TTC549 (cell line): Measurements from ENCODE around the gene SQSTM1.

ENCODE experiments used
- FAIRE-seq: peaks from 2 replicates; lab custom pipeline; 2012; peaks lifted over from hg19 to GRCh38; lab: Jason Lieb, UNC

Gene SQSTM1

DNA sequence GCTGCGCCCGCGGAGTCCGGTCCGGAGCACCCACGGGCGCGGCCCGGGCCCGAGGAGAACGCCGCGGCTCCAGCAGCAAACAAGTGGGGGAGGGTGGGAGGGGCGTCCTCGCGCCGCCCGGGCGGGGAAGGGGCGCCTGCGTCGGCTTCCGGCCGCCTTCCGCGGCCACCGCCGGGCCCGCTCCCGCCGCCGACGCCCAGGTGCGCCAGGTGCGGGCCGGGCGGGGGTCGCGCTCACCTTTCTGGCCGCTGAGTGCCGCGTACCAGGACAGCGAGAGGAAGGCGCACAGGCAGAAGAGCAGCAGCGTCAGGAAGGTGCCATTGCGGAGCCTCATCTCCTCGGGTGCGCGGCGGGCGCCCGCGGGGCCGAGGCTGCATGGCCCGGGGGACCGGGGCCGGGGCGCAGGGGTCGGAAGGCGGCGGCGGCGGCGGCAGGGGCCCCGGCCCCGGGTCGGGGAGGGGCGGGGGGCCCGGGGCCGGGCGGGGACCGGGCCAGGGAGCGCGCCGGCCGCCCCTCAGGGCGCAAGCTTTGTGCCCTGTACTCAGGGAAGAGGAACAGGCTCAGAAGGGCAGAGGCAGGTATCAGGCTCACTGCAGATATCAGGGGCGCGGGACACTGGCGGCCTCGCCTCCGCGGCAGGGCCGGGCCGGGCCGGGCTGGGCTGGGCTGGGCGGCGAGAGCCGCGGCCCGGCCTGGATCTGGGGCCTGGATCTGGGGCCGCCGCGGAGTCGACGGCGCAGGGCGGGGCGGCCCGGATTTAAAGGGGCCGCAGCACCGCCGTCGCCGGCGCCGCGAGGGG lies 14.3 kb upstream of the SQSTM1 start, which contains the start of gene MGAT4B:
TSS of gene MGAT4B (minus strand) at position 617 of the 799 bp plus-strand sequence. CDS start at position 334, 283 bp downstream.
- FAIRE-seq: no peak

DNA sequence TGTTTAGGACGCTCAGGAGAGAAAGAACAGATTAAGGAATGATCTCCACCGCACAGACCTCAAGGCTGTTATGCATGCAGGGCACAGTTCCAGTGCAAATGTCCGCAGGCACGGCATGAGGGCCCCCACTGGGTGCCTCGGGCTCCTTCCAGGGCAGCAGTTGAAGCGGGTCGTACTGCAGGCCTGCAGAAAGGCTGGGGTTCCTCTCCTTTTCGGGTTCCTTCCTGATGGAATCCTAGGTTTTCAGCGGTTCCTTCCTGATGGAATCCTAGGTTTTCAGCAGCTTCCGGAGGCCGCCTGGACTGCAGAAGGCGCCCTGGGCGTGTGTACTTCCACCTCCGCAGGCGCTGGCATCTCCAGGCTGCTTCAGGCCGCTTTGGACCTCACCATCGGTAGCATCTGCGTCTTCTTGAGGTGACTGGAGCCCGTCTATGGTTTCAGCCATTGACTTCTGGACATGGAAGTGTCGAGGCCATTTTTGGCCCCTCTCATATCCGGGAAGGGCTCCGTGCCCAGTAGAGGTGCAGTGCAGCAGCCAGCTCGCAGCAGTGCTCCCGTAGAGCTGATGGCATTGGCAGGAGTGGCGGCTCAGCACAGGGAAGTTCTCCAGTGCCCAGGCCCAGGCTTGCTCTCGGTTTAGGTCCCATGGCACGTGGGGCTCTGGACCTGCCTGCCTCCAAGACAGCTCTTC lies 8.4 kb upstream of the SQSTM1 start:
- FAIRE-seq: no peak

DNA sequence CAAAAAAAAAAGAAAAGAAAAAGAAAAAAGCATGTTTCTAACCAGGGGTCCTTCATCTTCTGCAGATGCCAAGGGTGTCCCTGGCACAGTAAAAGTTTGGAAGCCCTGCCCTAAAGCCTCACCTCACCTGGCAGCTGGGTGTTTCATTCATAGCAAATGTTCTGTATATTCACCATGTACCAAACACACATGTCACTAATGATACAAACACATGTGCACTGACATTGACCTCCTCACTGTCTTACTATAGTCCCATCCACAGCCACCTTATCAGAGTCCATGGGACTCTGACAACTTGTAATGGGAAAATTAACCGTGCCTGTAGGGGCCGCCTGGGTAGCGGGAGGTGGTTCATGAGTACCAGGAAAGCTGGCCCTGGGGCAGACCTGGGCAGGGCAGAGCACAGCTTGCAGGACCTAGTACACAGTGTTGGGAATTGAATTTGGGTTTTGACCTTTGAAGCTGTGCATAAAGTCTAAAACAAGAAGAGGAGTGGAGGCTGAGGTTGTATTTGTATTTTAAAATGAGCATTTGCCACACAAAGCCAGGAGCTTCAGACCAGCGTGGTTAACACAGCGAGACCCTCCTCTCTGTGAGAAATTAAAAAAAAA lies 7.6 kb upstream of the SQSTM1 start:
- no peak for FAIRE-seq

DNA sequence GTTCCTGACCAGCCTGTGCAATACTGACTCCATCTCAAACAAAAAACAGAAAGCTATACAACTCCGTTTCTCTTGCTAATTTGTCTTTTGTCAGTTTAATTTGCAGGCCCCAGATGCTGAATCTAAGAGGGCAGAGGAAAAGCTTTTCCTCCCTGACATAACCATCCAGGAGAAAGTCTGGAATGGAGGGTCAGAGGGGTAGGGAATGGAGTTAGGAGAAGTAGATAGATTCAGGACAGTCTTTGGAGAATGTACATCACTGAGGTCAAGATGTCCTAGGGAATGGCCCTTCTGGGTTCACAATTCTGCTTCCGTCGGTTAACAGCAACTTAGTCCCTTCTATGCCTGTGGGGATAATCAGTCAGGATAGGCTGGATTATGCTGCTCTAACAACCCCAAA lies 6.6 kb upstream of the SQSTM1 start:
- no peak for FAIRE-seq

DNA sequence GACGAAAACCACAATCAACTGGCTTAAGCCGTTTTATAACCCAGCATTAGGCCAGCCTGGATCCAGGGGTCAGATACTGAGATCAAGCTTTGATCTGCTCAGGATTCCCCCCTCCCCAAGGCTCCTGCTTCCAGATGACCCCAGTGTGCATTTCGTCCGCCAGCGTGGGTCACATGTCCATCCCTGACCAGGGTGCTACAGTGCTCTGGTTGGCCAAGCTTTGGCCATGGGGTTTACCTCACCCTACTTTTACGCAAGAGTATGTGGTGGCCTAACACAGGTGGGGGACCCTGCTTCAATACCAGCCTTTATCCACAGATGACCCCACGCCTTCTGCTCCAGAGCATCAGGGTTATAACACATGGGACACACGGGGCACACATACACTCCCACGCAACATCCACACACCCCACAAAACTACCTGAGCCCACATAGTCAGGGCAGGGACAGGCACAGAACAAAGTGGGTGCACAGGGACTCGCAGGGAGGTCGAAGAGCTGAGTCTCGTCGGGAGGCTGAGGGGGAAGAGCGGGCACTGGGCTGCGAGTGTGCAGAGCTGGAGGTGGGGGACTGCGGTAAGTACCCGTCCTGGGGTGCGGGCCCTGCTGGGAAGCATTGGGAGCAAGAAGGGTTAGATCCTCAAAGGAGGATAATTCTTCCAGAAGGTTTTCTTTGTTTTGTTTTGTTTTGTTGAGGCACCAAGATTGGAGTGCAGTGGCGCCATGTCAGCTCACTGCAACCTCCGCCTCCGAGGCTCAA lies 5.0 kb upstream of the SQSTM1 start:
- FAIRE-seq: no peak

DNA sequence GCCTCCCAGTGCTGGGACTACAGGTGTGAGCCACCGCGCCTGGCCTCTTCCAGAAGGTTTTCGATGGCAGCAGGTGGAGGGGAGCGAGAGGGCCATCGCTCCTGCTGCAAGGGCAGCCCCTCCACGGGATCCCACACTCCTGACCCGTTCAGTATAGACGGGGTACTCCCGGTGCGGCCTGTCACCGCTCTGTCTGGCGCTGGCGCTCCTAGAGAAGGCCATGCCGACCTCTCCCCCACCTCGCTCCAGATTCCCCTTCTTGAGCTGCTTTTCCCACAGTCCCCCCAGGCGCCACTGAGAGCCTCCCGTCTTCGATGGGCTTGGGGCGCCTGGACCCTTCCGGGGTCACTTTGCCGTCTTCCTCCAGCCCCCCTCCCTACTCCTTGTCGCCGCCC lies 4.3 kb upstream of the SQSTM1 start:
- FAIRE-seq: no peak

DNA sequence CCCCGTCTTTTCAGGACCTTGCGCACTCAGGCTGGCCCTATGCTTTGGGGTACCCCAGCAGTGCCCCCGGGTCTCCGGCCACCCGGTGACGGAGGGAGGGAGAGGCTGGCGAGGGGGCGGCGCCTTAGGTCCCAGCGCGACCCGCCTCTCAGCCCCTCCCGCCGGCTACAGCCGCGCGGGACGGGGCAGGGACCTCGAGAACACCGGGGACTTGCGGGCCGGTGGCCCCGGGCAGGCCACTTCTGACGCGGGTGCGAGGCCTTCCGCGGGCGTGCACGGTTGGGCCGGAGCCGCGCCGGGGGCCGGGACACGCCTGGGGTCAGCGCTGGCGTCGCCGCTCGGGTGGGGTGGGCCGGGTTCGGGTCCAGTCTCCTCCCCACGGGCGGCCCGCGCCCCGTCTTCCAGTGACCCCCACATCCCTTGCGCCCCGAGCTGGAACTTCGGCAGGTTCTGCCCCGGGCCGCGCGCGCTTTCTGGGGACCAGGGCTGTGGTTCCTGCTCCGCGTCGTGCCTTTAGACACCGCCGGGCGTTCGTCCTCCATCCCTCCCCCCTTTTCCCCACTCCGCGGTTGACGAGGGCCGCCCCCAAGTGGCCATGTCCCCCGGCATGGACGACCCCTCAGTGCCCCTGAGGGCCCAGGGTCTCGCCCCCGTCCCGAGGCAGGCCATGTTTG lies 3.8 kb upstream of the SQSTM1 start:
- no peak for FAIRE-seq

DNA sequence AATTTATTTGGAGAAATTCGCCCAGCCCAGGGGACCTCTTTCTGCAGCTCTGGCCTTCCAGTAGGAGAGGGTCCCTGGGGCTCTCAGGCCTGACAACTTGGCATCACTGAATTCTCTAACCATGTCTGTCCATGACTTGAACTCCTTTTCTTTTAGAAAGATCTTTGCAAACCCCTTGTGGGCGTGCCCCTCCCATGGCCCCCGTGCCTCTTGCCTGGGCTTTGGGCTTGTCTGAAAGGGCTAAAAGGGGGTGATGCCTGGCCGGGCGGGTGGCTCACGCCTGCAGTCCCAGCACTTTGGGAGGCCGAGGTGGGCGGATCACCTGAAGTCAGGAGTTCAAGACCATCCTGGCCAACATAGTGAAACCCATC lies 3.2 kb upstream of the SQSTM1 start:
- FAIRE-seq: no peak

DNA sequence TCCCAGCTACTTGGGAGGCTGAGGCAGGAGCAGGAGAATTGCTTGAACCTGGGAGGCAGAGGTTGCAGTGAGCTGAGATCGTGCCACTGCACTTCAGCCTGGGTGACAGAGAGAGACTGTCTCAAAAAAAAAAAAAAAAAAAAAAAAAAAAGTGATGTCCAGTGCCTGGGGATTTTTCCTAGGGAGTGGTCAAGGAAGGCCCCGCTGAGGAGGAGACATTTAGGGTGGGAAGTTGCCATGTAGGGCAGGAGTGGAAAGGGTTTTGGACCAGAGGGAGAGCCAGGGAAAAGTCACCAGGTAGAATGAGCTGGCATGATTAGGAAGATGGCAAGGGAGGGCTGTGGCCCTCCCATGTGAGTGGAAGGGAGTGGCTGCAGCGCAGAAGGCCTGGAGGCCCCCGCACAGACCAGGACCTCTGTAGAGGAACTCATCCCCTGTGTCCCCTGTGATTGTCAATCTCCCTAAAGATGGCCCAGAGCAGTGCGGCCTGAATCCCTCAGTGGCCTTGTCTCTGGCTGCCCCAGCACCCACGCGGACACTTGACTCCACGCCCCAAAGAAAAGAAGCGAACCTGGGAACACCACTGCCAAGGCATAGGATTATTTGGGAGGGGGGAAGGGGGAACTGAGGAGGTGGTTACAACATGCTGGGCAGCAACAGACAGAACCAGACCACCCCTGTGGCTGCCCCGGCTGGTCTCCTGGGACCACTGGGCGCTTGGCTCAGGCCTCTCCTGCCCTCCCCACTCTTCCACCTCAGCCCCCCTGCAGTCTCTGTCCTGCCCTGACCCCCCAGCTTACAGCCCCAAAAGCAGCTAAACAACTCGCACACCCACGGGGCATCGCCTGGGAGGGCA lies 2.6 kb upstream of the SQSTM1 start:
- FAIRE-seq: no peak

DNA sequence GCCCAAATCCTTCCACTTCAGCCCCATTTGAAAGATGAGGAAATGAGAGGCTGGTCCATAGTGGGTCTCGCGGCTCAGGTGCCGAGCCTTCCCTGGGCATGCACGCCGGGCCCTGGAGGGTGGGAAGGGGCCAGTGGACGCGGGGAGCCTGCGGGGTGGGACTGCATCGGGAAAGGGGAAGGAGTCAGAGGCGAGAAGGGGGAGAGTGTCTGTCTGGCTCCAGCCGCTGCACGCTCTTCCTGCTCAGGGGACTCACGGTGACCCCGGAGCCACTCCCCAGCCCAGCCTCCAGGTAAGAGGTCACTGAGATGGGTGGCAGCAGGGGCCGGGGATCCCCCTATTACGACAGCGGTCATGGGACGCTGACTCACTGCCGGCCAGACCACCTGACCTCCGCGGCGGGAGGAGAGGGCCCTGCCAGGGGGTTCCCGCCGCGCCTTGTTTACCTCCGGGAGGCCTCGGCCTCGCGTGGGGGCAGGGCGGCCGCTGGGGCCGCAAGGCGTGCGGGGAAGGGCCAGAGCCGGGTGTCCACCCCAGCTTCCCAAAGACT lies 1.9 kb upstream of the SQSTM1 start:
- FAIRE-seq: no peak

DNA sequence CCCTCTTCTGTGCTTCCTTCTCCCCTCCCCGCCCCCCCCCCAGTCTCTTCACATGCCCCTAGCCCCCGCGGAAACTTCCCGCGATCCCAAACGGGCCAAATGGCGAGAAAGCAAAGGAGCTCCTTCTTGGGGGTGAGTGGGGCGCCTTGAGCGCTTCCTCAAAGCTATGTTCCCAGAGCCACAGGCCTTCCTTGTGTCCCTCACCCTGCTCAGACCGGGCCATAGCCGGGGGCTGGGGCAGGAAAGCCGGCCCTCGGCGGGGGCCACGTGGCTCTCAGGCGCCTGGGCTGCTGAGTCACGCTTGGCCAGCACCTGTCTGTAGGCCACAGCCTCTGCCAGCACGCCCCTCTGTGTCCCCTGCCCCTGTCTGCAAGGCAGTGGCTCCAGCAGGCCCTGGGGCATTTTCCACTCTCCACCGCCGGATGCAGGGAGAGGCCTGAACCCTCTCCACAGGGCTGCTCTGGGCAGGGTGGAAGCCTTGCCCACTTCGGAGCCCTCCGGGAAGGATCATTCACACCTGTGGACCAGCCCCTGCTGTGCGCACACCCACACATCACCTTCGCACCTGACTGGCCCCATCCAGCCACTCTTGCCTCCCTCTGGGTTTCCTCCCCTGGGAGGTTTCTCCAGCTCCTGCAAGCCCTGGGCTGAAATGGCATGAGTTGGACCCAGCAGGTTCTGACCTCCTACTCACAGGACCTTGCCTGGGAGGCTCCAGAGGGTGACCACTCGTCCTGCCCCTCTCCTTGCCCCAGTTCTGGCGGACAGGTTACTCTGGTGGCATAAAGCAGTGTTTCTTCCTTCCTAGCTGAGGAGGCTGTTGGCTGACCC lies 1.2 kb upstream of the SQSTM1 start:
- no peak for FAIRE-seq

DNA sequence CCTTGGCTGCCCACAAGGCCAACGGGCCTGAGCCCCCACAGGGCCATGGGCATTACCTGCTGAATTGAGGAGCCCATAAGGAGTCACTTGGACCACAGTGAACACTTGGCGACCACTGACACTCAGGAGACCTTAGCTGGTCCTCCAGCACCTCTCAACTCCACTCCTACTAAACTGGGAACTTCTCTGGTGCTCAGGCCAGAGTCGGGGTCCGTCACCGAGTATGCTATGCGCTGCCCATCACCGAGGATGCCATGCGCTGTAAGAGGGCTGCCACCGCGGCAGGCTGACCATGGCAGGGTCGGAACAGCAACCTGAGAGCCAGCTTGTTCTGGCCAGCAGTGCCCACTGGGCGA lies 600 bp upstream of the SQSTM1 start:
- no peak for FAIRE-seq

DNA sequence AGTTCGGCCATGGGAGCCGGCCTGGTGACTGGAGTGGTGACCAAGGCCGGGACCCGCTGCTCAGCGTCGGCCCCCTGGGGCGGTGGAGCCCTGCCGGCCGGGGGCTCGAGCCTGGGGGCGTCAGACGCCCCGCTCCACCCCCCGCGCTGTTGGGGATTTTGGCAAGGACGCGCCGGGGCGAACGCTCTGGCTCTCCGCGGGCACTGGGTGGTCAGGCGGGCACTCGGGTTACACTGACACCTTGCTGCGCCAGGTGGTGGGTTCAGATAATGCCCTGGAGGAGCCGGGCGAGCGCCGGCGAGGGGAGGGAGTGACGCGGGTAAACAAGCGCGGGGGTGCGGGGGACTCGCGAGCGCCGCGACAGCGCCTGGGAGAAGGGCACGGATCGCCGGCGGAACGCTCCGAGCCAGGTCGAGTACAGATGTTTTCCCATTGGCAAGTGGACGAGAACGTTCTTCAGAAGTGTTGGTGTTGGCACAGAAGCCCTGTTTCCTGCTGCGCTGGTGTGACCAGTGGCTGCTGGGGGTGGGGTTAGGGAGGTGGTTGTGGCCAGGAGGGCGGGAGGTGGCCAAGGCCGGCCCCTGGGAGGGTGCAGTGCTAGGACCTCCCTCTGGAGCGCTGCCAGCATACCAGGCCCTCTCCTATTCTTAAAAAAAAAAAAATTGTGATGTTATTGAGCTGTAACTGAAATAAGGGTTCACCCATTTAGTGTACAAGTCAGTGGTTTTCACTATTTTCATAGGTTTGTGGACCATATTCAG lies 773 bp downstream of the SQSTM1 start:
- FAIRE-seq: no peak

DNA sequence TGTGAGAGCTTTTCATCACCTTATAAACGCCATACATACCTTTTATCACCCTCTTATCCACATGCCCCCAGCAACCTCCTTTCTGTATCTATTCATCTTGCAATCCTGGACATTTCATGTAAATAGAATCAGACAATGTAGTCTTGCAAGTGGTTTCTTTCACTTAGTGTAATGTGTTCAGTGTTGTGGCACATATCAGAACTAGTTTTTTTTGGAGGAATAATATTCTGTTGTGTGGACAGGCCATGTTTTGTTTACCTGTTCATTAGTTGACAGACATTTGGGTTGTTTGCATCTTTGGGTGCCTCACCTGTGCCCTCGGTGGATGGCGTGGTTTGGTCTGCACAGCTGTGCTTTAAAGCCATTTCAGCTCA lies 1.3 kb downstream of the SQSTM1 start:
- FAIRE-seq: no peak

DNA sequence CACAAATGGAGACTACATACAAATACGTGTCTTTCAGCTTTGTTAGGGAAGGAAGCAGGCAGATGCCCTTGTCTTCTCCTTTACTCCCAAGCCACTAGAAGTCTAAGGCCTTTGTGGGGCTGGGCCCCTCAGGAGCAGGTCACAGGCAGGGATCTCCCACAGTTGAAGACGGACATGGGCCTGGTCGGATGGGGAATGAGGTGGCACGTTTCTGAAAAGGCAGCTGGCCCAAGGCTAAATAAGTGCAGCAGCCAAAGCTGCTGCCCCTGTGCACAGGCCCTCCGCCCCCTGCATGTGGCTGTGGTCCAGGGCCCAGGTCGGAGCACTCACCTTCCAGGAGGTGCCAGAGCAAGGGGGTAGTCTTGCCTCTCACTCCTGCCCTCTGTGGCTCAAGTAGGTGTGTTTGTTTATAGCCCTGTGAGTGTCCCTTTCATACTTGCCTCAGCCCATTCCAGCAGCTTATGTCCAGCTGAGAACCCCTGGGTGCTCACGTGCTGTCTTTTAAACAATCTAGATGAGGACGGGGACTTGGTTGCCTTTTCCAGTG lies 1.8 kb downstream of the SQSTM1 start:
- no peak for FAIRE-seq

DNA sequence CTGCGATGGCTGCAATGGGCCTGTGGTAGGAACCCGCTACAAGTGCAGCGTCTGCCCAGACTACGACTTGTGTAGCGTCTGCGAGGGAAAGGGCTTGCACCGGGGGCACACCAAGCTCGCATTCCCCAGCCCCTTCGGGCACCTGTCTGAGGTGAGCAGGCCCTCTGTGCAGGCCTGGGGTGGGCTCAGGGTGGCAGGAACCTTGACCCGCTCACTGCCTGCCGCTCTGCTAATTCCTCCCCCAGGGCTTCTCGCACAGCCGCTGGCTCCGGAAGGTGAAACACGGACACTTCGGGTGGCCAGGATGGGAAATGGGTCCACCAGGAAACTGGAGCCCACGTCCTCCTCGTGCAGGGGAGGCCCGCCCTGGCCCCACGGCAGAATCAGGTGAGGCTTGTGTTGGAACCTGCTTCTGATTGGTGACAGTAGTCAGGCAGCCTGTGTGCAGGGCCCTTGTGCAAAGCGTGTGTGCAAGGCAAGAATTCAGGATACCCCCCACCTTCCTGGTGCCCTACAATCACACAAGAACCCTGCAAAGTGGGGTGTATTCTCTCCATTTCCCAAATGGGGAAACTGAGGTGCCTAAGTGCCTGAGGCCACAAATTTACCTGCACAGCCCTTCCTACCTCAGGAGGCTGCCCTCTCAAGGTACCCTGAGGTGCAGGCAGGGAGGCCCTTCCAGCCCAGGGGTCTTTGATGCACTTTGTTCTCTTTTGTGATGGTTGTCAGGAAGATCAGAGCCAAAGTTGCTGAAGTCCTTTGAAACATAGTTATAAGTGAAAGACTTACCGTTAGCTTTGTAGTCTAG lies 3.4 kb downstream of the SQSTM1 start:
- no peak for FAIRE-seq

DNA sequence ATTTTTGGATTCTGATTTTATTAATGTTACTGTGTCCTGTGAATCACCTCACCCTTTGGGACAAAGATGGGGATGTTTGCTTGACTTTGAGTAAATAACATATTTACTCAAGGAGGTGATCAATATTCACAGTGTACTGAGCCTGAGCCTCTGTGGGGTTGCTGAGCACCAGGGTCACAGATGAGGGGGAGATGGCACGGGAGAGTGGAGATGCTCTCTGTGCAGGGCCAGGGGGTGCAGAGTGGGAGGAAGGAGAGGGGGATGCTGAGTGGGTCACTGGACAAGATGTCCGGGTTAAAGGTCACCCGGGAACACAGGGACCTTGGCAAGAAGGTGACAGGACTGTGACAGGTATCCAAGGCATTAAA lies 4.0 kb downstream of the SQSTM1 start:
- FAIRE-seq: no peak

DNA sequence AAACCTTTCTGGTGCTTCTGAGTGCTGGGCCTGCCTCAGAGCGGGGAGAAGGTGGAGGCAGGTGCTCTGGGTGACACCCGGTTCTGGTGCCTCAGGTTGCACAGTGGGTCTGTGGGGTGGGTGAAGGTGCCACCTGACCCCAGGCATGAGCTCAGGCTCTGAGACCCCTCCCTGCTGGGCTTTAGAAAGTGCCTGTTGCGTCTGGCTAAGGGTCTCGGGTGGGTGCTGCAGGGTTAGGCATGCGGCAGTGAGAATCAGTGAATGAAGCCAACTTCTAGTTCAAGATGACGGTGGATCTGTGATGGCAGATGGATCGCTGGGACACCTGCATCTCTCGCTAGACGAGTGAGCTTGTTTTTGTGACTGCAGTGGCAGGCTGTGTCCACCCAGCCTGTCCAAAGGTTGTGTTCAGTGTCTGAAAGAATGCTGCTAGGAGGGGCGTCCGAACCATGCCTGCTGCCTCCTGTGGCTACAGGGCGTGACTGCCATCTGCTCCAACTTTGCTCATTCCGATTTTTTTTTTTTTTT lies 5.0 kb downstream of the SQSTM1 start:
- no peak for FAIRE-seq
